ENCODE results near the gene IMMP1L. TPM values are rescaled to one million over a fixed set of nuclear protein-coding genes. Genes with fewer than 3 reads are reported as not detected.

The IMMP1L gene
- total RNA-seq, 1 donor from 2014 or later: 35.2 TPM

GRCh38 chr11:31487848-31488247 lies 21.6 kb downstream of the IMMP1L start:
- TF ChIP-seq, protein P1, sequence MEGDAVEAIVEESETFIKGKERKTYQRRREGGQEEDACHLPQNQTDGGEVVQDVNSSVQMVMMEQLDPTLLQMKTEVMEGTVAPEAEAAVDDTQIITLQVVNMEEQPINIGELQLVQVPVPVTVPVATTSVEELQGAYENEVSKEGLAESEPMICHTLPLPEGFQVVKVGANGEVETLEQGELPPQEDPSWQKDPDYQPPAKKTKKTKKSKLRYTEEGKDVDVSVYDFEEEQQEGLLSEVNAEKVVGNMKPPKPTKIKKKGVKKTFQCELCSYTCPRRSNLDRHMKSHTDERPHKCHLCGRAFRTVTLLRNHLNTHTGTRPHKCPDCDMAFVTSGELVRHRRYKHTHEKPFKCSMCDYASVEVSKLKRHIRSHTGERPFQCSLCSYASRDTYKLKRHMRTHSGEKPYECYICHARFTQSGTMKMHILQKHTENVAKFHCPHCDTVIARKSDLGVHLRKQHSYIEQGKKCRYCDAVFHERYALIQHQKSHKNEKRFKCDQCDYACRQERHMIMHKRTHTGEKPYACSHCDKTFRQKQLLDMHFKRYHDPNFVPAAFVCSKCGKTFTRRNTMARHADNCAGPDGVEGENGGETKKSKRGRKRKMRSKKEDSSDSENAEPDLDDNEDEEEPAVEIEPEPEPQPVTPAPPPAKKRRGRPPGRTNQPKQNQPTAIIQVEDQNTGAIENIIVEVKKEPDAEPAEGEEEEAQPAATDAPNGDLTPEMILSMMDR (conservative IDR thresholded peaks at IDR 0.05): peak; percentile 66
- Mint-ChIP-seq H3K4me3 (no peak overlapping the region), H3K9me3 (no peaks in the 10 kb centered on the region), H3K36me3 (peaks cover 13% of the 10 kb centered on the region), H3K27ac (no peak overlapping the region), H3K4me1 (ENCODE audit: unreplicated experiment) (peaks cover 5% of the 10 kb centered on the region), H3K27me3 (no peaks in the 10 kb centered on the region)
- no peak for DNase-seq (ENCODE audit: extremely low spot score, unreplicated experiment)

DNA sequence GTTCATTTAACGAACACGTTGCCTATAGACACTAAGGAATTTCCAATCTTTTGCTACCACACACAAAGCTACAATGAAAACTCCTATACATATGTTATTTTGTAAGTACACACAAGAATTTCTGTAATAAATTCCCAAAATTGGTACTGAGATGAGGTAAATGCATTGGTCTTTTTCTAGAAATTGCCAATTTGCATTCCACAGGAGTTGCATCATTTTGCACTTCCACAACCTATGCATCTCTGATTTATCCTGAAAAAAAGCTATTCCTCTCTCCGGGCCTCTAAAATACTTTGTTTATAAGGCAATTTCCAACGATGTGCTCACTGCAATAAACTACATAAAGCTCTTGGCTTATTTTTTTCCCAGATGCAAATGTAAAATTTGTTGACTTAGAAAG lies 24.9 kb downstream of the IMMP1L start:
- Mint-ChIP-seq H3K27me3 (no peaks in the 10 kb centered on the region), H3K27ac (no peak overlapping the region), H3K36me3 (peaks cover 5% of the 10 kb centered on the region), H3K4me1 (ENCODE audit: unreplicated experiment) (peaks cover 5% of the 10 kb centered on the region), H3K4me3 (no peak overlapping the region), H3K9me3 (no peaks in the 10 kb centered on the region)
- TF ChIP-seq, protein P1 (conservative IDR thresholded peaks at IDR 0.05): no peak
- DNase-seq (ENCODE audit: extremely low spot score, unreplicated experiment): no peak

DNA sequence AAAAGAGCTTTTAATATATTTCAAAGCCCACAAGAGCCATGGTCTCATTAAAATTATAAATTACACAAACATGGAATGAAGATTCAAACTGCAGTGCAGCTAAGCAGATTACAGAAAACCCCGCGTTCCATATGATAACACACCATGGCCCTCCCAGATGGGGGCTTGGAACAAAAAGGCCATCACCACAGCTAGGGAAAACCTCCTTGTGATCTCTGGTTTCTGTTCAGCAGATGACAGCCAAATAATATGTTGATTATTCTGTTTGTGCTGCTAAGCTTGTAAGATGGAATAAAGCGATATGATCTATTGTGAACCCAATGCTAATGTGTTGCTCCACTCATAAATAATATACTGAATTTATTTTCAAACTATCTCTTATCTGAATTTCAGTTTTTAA lies 28.5 kb downstream of the IMMP1L start:
- no peak for DNase-seq (ENCODE audit: extremely low spot score, unreplicated experiment)
- Mint-ChIP-seq H3K27ac (no peak overlapping the region), H3K9me3 (no peaks in the 10 kb centered on the region), H3K4me1 (ENCODE audit: unreplicated experiment) (peaks cover 5% of the 10 kb centered on the region), H3K36me3 (no peaks in the 10 kb centered on the region), H3K4me3 (no peak overlapping the region), H3K27me3 (no peaks in the 10 kb centered on the region)
- TF ChIP-seq, protein P1 (conservative IDR thresholded peaks at IDR 0.05): no peak

GRCh38 chr11:31479066-31479465 lies 30.4 kb downstream of the IMMP1L start:
- Mint-ChIP-seq H3K36me3 (no peaks in the 10 kb centered on the region), H3K27me3 (no peaks in the 10 kb centered on the region), H3K9me3 (no peaks in the 10 kb centered on the region), H3K4me3 (no peak overlapping the region), H3K4me1 (ENCODE audit: unreplicated experiment) (no peaks in the 10 kb centered on the region), H3K27ac (no peak overlapping the region)
- no peak for DNase-seq (ENCODE audit: extremely low spot score, unreplicated experiment)
- TF ChIP-seq, protein P1 (conservative IDR thresholded peaks at IDR 0.05): no peak

DNA sequence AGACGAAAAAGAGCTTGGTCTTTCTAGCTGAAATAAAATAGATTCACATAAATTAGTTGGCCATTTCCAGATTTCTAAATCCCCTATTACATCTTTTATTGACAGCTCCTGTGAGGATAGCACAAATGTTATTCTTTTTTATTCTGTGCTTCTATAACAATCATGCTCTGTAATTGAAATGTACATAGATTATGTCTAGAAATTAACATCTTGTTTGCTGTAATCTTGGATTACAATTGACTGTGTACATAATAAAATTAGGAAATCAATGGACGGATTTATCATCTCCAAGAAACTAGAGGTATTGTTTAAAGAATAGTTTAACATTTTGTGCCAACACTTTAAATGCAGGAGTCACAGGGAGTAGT lies 31.2 kb downstream of the IMMP1L start:
- Mint-ChIP-seq H3K27ac (no peak overlapping the region), H3K4me3 (no peak overlapping the region), H3K36me3 (no peaks in the 10 kb centered on the region), H3K4me1 (ENCODE audit: unreplicated experiment) (no peaks in the 10 kb centered on the region), H3K27me3 (no peaks in the 10 kb centered on the region), H3K9me3 (no peaks in the 10 kb centered on the region)
- no peak for DNase-seq (ENCODE audit: extremely low spot score, unreplicated experiment)
- TF ChIP-seq, protein P1 (conservative IDR thresholded peaks at IDR 0.05): no peak
